K562 treated with DMSO at 1 percent for 4 hours (cell line): ENCODE measurements around the gene LMF2. TPM values are rescaled to one million over a fixed set of nuclear protein-coding genes. Genes with fewer than 3 reads are reported as not detected.

Experiments used
- total RNA-seq: library from RNA; unstranded; fragments of 300-600 nt; gene quantifications from 2 replicates; pipeline ENCODE4 v1.2.3, GENCODE V29; 2022; ENCODE audit not compliant: insufficient read depth

Gene LMF2, protein sequence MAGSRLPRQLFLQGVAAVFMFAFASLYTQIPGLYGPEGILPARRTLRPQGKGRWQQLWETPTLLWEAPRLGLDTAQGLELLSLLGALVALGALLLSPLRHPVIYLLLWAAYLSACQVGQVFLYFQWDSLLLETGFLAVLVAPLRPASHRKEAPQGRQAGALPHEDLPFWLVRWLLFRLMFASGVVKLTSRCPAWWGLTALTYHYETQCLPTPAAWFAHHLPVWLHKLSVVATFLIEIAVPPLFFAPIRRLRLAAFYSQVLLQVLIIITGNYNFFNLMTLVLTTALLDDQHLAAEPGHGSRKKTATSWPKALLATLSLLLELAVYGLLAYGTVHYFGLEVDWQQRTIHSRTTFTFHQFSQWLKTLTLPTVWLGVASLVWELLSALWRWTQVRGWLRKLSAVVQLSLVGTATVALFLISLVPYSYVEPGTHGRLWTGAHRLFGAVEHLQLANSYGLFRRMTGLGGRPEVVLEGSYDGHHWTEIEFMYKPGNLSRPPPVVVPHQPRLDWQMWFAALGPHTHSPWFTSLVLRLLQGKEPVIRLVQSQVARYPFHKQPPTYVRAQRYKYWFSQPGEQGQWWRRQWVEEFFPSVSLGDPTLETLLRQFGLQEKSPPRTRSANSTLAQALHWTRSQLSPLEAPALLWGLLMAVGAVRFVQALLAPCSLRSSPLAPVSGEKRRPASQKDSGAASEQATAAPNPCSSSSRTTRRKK
- total RNA-seq, result 52.4 and 57.2 TPM in 2 replicates

DNA sequence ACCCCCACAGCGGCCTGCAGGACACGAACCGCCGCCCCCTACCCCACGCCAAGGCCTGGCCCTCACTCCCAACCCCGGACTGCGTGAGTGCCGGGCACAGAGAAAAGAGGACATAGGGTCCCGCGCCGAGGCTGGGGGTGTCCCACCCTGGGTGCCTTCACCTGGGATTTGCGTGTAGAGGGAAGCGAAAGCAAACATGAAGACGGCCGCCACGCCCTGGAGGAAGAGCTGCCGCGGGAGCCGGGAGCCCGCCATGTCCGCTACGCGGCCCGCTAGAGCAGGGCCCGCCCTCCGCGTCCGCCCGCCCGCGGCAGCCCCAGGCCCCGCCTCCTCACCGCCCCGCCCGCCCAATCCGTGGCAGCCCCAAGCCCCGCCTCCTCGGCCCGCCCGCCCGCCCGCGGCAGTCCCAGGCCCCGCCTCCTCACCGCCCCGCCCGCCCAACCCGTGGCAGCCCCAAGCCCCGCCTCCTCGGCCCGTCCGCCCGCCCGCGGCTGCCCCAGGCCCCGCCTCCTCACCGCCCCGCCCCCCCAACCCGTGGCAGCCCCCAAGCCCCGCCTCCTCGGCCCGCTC is at the start of gene LMF2:
TSS of gene LMF2 (minus strand) at position 282 of the 570 bp plus-strand sequence. CDS start at position 255, 27 bp downstream.

DNA sequence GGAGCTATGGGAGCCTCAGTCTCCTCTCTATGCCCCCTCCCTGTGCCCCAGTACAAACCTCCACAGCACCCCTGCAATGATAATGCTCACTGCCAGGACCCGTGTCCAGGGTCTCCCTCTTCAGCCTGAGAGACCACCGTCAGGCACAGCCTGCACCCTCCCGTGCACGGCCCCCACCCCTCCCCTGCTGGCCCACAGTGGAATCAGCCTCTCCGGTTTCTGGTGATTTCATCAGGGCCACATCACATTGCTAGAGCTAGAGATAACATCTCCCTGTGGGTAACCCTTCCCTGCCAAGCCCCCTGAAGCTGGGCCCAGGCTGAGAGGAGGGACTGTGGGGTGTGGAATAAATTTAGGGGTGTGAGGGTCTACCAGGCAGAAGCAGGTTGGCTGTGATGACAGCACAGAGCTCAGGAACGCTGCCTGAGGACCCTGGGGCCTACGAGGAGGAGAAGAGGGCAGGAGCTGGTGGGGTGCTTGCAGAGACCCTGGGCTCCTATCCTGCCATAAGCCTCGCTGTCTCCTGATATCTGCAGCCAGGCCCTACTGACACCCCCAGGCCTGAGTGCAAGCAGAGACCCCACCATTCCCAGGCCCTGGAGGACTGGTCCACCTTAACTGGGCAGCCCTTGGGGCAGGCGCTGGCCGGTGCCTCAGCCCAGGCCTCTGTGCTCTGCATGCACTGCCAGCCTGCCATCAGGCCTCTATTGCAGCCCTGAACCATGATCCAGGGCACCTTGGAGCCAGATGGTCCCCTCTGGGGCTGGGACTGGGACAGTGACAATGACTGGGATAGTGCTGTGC is 38.2 kb upstream of the LMF2 start, which contains the start of gene KLHDC7B:
TSS of gene KLHDC7B (plus strand) at position 378 of the 804 bp plus-strand sequence. CDS start at position 723, 345 bp downstream.

DNA sequence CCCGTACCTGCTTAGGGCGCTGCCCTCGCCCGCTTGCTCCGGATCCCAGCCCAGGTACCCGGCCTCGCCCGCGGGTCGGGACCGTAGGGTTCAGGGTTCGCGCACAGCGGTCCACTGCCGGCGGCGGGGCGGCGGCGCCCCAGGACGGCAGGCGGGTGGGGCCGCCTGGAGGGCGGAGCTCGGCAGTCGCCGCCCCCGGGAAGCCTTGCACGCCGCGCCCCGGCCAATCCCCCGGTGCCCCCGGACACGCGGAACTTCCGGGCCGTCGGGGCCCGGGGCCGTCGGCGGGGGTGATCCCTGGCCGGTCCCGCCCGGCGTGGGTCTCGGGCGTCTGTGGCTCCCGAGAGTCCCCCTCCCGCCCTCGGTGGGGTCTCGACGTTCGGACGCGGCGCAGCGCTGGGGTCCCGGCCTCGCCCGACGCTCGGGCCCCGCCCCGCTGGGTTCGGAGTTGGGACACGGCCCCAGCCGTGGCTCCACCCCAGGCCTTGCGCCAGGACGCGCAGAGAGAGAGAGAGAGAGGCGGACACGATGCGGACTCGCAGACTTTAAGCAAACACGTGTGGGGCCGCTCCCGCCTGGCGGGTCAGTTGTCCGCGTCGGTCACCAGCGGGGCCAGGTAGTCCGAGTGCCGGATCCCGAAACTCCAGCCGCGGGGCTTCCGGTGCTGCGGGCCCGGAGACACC is 22.5 kb upstream of the LMF2 start, which contains the start of gene TYMP:
TSS of gene TYMP (minus strand) at position 116 of the 683 bp plus-strand sequence. CDS start 303 bp downstream, outside the sequence.

DNA sequence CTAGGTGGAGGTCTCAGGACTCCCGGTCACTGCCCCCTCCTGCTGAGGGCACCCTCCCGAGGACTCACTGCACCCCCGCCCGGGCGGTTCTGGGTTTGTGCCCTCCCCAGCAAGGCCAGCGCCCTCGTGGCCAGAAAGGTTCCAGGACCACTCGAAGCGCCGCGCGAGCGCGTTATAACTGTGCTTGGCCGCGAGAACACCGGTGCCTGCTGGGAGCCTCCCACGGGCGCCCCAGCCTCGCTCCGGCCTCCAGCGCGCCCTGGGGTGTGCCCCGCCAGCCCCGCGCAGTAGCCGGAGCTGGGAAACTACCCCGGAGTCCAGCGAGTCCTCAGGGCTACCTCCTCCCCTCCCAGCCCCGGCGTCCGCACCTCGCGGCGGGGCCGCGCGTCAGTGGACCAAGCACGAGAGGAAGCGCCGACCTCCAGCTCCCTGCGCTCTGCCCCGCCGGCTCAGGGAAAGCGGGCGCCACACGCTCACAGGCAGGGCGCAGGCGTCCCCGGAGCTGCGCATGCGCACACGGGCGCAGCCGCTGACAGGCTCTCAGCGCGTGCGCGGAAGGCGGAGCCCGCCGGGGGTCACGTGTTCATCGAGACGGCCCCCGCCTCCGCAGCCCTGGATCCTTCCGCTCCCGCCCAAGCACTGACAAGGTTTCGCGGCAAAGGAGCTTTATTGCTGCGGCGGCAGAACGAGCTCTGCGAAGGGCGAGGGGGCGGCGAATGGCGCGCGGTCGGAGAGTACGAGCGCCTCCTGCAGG is 17.8 kb upstream of the LMF2 start, which contains the start of gene SCO2:
TSS of gene SCO2 (minus strand) at position 495 of the 754 bp plus-strand sequence. CDS start 1,187 bp downstream, outside the sequence.

DNA sequence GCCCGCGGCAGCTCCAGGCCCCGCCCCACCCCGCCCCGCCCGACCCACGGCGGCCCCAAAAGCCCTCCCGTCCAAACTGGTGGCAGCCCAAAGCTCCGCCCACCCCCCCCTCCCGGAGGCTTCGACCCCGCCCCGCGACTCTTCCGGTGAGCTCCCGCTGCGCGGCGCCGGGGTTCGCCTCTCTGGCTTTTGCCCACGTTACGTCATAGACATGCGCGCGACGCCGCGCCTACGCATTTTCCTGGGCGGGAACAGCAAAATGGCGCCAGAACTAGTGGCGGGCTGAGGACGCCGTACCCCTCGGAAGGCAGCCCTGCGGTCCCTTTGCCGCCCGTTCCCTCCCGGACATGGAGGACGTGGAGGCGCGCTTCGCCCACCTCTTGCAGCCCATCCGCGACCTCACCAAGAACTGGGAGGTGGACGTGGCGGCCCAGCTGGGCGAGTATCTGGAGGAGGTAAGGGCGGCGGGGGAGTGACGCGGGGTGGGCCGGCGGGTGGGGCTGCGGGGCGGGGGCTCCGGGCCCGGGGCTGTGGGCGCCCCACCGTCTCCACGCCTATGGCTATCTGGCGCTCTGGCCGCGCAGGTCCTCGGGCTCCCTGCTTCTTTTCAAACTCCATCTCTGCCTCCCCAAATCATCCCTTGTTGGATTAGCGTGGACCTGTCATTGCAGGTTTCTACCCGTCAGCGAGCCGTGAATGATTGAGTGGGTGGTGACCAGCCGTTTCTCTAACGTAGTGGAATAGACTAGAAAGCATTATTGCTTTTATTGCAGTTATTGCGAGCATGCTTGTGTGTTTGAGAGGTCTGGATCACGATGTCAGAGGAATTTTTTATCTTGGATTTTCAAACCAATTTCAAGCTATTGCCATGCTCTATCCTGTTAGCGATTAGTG is 736 bp upstream of the LMF2 start, which contains the start of gene NCAPH2:
TSS of gene NCAPH2 (plus strand) at position 234 of the 894 bp plus-strand sequence. CDS start at position 348, 114 bp downstream.

DNA sequence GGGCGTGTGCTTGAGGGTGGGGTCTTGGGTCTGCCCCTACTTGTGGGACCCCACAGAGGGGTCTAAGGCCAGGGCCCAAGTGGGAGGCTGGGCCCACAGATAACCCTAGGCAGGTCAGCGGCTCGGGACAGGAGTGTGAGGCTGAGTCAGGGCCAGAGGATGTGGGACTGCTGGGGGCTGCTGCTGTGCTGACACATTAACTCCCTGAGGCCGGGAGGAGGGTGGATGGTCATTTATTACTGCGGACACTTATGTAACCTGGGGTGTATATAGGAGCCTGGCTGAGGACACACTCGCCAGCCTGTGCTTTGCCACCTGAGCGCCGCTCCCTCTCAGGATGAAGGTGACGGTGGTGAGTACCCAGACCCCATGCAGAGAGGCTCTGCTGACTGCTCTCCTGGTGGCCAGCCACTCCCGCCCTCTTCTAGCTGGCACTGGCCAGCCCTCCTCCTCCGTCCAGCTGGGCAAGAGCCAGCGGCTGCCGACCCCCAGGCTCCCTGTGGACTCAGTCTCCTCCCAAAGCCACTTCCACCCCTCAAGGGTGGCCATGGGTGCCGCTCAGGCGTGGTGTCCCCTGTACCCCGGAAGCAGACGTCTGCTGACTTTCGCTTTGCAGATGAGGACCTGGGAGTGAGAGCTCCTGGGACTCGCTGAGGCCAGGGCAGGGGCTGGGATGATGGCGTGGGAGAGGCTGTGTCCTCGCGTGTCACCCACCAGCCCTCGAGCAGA is 20.8 kb downstream of the LMF2 start, which contains the start of gene MIOX:
TSS of gene MIOX (plus strand) at position 299 of the 729 bp plus-strand sequence. CDS start at position 338, 39 bp downstream.

DNA sequence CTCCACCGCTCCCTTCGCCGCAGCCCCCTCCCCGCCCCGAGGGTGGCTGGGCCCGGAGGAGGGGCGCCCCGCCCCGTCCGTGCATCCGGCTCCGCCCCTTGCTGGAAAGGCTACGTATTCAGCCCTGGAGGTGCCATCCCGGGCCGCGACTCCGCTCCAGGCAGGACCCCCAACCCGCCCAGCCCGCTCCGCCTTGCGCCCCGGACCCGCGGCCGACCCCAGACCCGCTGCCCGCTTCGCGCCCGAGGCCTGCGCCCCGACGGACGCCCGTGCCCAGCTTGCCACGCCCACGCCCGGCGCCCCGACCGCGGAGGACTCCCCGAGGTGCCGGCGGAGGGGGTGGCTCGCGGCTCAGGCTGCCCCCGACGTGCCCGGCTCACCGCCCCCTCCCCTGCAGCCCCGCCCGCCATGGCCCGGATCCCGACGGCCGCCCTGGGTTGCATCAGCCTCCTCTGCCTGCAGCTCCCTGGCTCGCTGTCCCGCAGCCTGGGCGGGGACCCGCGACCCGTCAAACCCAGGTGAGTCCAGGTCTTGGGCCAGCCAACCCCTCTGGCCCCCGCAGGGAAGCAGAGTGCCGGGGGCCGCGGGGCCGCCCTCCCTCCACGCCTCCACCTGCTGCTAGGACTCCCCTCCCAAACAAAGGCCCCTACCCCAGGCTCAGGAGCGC is 25.9 kb downstream of the LMF2 start, which contains the start of gene ADM2:
TSS of gene ADM2 (plus strand) at position 104 of the 667 bp plus-strand sequence. CDS start at position 409, 305 bp downstream.

DNA sequence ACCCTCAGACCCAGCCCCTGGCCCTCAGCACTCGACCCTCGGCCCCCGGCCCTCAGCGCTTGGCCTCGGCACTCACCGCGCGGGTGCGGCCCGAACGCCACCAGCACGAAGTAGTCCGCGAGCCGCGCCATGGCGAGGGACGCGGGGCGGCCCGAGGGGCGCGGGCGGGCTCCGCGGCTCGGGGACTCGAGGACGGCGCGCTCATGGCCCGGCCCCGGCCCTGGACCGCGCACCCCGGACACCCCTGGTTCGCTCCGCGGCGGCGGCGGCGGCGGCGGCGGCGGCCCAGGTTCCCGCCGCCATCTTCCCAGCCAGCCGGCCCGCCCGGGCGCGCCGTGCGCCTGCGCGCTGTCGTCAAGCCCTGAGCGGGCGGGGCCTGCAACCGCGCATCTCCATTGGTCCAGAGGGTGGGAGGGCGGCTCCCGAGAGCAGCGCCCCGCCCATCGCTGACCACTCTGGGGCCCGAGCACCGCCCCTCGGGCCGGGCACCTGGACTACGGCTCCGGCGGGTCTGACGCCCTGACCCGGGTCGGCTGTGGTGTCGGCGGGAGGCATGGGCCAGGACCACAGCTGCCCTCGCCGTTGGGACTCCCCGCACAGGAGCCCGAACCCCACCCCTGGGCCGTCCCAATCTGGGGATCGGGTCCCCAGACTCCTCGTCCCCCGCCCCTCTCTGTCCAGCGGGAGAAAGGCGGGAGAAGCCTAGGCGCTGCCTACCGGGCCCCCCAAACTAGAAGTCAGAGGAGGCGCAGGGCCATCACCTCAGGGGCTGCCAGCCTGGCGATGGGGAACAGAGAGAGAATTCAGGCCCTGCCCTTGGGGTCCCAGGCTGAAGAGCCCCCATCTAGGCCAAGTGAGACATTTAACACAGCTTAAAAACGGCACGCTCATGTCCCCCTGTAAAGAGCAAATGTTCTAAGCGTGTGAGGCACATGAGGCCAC is 32.5 kb downstream of the LMF2 start, which contains the start of gene SBF1:
TSS of gene SBF1 (minus strand) at position 326 of the 942 bp plus-strand sequence. CDS start at position 131, 195 bp downstream.

Other genes with a start within 250 kb of the LMF2 start
- gene MAPK12, start 246.0 kb downstream of the LMF2 start, total RNA-seq, result 24.5 and 32.8 TPM in 2 replicates
- gene MAPK11, start 237.3 kb downstream of the LMF2 start, total RNA-seq, result 7.2 and 11.4 TPM in 2 replicates
- 34.3 and 35.7 TPM in 2 replicates for gene PLXNB2, start 200.1 kb downstream of the LMF2 start, total RNA-seq
- gene DENND6B, start 180.7 kb downstream of the LMF2 start, total RNA-seq, result 1.8 TPM in 2 replicates
- gene PPP6R2, start 164.4 kb downstream of the LMF2 start, total RNA-seq, result 42.2 and 49.8 TPM in 2 replicates
- gene SBF1, start 32.7 kb downstream of the LMF2 start, total RNA-seq, result 46.6 and 47.5 TPM in 2 replicates
- gene ADM2, start 26.2 kb downstream of the LMF2 start, total RNA-seq, result 8.0 and 9.4 TPM in 2 replicates
- not detected in 2 replicates for gene MIOX, start 20.8 kb downstream of the LMF2 start, total RNA-seq
- gene NCAPH2, start 522 bp upstream of the LMF2 start, total RNA-seq, result 70.5 and 85.1 TPM in 2 replicates
- 2.4 and 4.6 TPM in 2 replicates for gene SCO2, start 17.9 kb upstream of the LMF2 start, total RNA-seq
- gene TYMP, start 22.3 kb upstream of the LMF2 start, total RNA-seq, result 4.4 and 7.1 TPM in 2 replicates
- 8.1 and 14.9 TPM in 2 replicates for gene KLHDC7B, start 38.2 kb upstream of the LMF2 start, total RNA-seq
- not detected in 2 replicates for gene SYCE3, start 55.2 kb upstream of the LMF2 start, total RNA-seq
- gene CPT1B, start 70.7 kb upstream of the LMF2 start, total RNA-seq, result 6.1 and 10.6 TPM in 2 replicates
- gene CHKB, start 75.1 kb upstream of the LMF2 start, total RNA-seq, result 17.3 and 26.2 TPM in 2 replicates
- 0.47 and 1.2 TPM in 2 replicates for gene MAPK8IP2, start 93.1 kb upstream of the LMF2 start, total RNA-seq
- 21.2 and 25.4 TPM in 2 replicates for gene ARSA, start 120.5 kb upstream of the LMF2 start, total RNA-seq
- not detected in 2 replicates for gene SHANK3, start 165.1 kb upstream of the LMF2 start, total RNA-seq
- not detected in 2 replicates for gene ACR, start 230.5 kb upstream of the LMF2 start, total RNA-seq